Trophoblast cell (in vitro differentiated cells and primary cell): ENCODE data around the gene CDCA7.

Experiments
- DNase-seq, 2 donors: peaks; one replicate each; pipeline ENCODE4 v3.0.0-alpha.2; 2016
- H2AFZ ChIP-seq: 2 replicates; pipeline ENCODE4 v1.6.1; 2013; ENCODE audit warnings: low read length, moderate library complexity, mild to moderate bottlenecking; ENCODE audit not compliant: insufficient read depth, poor library complexity
- H2AK5ac ChIP-seq: 2 replicates; pipeline ENCODE4 v1.6.1; 2013; ENCODE audit warnings: mild to moderate bottlenecking, low read length
- H2BK120ac ChIP-seq: 2 replicates; pipeline ENCODE4 v1.6.1; 2013; ENCODE audit warnings: low read length, mild to moderate bottlenecking, moderate library complexity; ENCODE audit not compliant: insufficient read depth, poor library complexity
- H2BK12ac ChIP-seq: 2 replicates; pipeline ENCODE4 v1.6.1; 2013; ENCODE audit warnings: mild to moderate bottlenecking, low read length, moderate library complexity
- H2BK5ac ChIP-seq: 2 replicates; pipeline ENCODE4 v1.6.1; 2013; ENCODE audit warnings: low read length, low read depth, moderate library complexity, mild to moderate bottlenecking; ENCODE audit not compliant: poor library complexity
- H3K14ac ChIP-seq: 2 replicates; pipeline ENCODE4 v1.6.1; 2013; ENCODE audit warnings: mild to moderate bottlenecking, low read length
- H3K18ac ChIP-seq: 2 replicates; pipeline ENCODE4 v1.6.1; 2013; ENCODE audit warnings: mild to moderate bottlenecking, low read length
- H3K23ac ChIP-seq: 2 replicates; pipeline ENCODE4 v1.6.1; 2013; ENCODE audit warnings: low read length
- H3K27ac ChIP-seq: 2 replicates; pipeline ENCODE4 v1.5.1; 2013; ENCODE audit warnings: low read depth, mild to moderate bottlenecking, inconsistent platforms, low read length, moderate library complexity
- H3K27me3 ChIP-seq: 2 replicates; pipeline ENCODE4 v1.6.1; 2013; ENCODE audit warnings: inconsistent platforms, mild to moderate bottlenecking, low read length, moderate library complexity; ENCODE audit not compliant: insufficient read depth
- H3K36me3 ChIP-seq, 2 experiments: 1 replicate in 1 of 2; 2 replicates in 1 of 2; pipeline ENCODE4 v1.6.1; 2013; ENCODE audit warnings: low read length in 2 of 2, mild to moderate bottlenecking in 2 of 2, moderate library complexity in 1 of 2; ENCODE audit not compliant: insufficient read depth in 2 of 2, control insufficient read depth in 1 of 2
- H3K4ac ChIP-seq: 2 replicates; pipeline ENCODE4 v1.6.1; 2013; ENCODE audit warnings: low read depth, mild to moderate bottlenecking, low read length, moderate library complexity
- H3K4me1 ChIP-seq, 2 experiments: 1 replicate in 1 of 2; 2 replicates in 1 of 2; pipeline ENCODE4 v1.6.1; 2013; ENCODE audit warnings: low read length in 2 of 2, mild to moderate bottlenecking in 2 of 2, moderate library complexity in 1 of 2; ENCODE audit not compliant: insufficient read depth in 2 of 2, control insufficient read depth in 1 of 2
- H3K4me2 ChIP-seq: 2 replicates; pipeline ENCODE4 v1.6.1; 2013; ENCODE audit warnings: inconsistent platforms, mild to moderate bottlenecking, low read length, moderate library complexity
- H3K4me3 ChIP-seq: 2 replicates; pipeline ENCODE4 v1.5.1; 2013; ENCODE audit warnings: mild to moderate bottlenecking, low read depth, low read length, inconsistent platforms
- H3K79me1 ChIP-seq: one replicate; pipeline ENCODE4 v1.6.1; 2013; ENCODE audit warnings: low read length
- H3K79me2 ChIP-seq: 2 replicates; pipeline ENCODE4 v1.6.1; 2013; ENCODE audit warnings: low read length, mild to moderate bottlenecking; ENCODE audit not compliant: control insufficient read depth, insufficient read depth, poor library complexity
- H3K9ac ChIP-seq: 2 replicates; pipeline ENCODE4 v1.6.1; 2013; ENCODE audit warnings: mild to moderate bottlenecking, low read length
- H3K9me3 ChIP-seq: 2 replicates; pipeline ENCODE4 v1.6.1; 2013; ENCODE audit warnings: low read depth, mild to moderate bottlenecking, control low read depth, inconsistent platforms, low read length; ENCODE audit not compliant: insufficient read depth
- H4K12ac ChIP-seq: 2 replicates; pipeline ENCODE4 v1.6.1; 2013; ENCODE audit warnings: low read depth, mild to moderate bottlenecking, low read length, moderate library complexity
- H4K8ac ChIP-seq: 2 replicates; pipeline ENCODE4 v1.6.1; 2013; ENCODE audit warnings: low read depth, mild to moderate bottlenecking, low read length, moderate library complexity
- H4K91ac ChIP-seq: one replicate; pipeline ENCODE4 v1.6.1; 2013; ENCODE audit warnings: low read depth, mild to moderate bottlenecking, low read length, moderate library complexity
- WGBS: extraction: QIAGEN DNeasy Blood & Tissue Kit; methylation state at CpG from one replicate; pipeline ENCODE4 v1.1.7; 2013; ENCODE audit warnings: missing lambda C conversion rate; ENCODE audit not compliant: insufficient read length, insufficient coverage; ENCODE audit errors: extremely low coverage; 5-methylcytosine and 5-hydroxymethylcytosine counted together

Gene CDCA7

GRCh38 chr2:173386021-173386737 lies 31.5 kb downstream of the CDCA7 start:
- no peak overlapping the region for H4K8ac ChIP-seq
- no peak overlapping the region for H2AFZ ChIP-seq
- H2BK12ac ChIP-seq, result no peak overlapping the region
- H3K27ac ChIP-seq, result no peak overlapping the region
- no peak overlapping the region for H2BK120ac ChIP-seq
- H2AK5ac ChIP-seq, result no peak overlapping the region
- DNase-seq, result no peak
- H3K9me3 ChIP-seq, result no peaks in the 10 kb centered on the region
- H3K18ac ChIP-seq, result no peak overlapping the region
- no peaks in the 10 kb centered on the region for H3K36me3 ChIP-seq
- no peak overlapping the region for H3K4me3 ChIP-seq
- H3K4ac ChIP-seq, result no peak overlapping the region
- no peak overlapping the region for H3K4me2 ChIP-seq
- no peak overlapping the region for H4K12ac ChIP-seq
- H3K79me2 ChIP-seq, result no peaks in the 10 kb centered on the region
- no peak overlapping the region for H2BK5ac ChIP-seq
- peaks cover 0 to 2% of the 10 kb centered on the region in 2 experiments for H3K4me1 ChIP-seq
- no peak overlapping the region for H3K23ac ChIP-seq
- H3K79me1 ChIP-seq, result no peaks in the 10 kb centered on the region
- no peak overlapping the region for H3K14ac ChIP-seq
- H3K27me3 ChIP-seq, result no peaks in the 10 kb centered on the region
- no peak overlapping the region for H3K9ac ChIP-seq
- no peak overlapping the region for H4K91ac ChIP-seq
- no CpG with 5 or more reads among the region's 18 CpGs for WGBS

- Histone ChIP-seq H2BK5ac (no peak overlapping the region), H3K14ac (no peak overlapping the region), H2AFZ (no peak overlapping the region), H4K12ac (no peak overlapping the region), H3K79me2 (no peaks in the 10 kb centered on the region), H4K91ac (no peak overlapping the region), H3K18ac (no peak overlapping the region), H3K27me3 (no peaks in the 10 kb centered on the region), H2BK120ac (no peak overlapping the region), H3K79me1 (no peaks in the 10 kb centered on the region), H3K4me2 (no peak overlapping the region), H3K9me3 (no peaks in the 10 kb centered on the region), H3K9ac (no peak overlapping the region), H3K4me1 (peaks cover 0 to 2% of the 10 kb centered on the region in 2 experiments), H3K23ac (no peak overlapping the region), H3K4me3 (no peak overlapping the region), H4K8ac (no peak overlapping the region), H3K27ac (no peak overlapping the region), H2BK12ac (no peak overlapping the region), H3K4ac (no peak overlapping the region), H2AK5ac (no peak overlapping the region), H3K36me3 (no peaks in the 10 kb centered on the region)
- no peak for DNase-seq
- no CpG with 5 or more reads among the region's 10 CpGs for WGBS
Measured at GRCh38 chr2:173386738-173387065, 32.0 kb downstream of the CDCA7 start.

GRCh38 chr2:173387079-173387478 lies 32.4 kb downstream of the CDCA7 start:
- no peak overlapping the region for H4K12ac ChIP-seq
- no peak overlapping the region for H2AFZ ChIP-seq
- H3K9ac ChIP-seq, result no peak overlapping the region
- H3K4me1 ChIP-seq, result peaks cover 0 to 2% of the 10 kb centered on the region in 2 experiments
- H2BK5ac ChIP-seq, result no peak overlapping the region
- H3K4ac ChIP-seq, result no peak overlapping the region
- no peak overlapping the region for H3K14ac ChIP-seq
- H2AK5ac ChIP-seq, result no peak overlapping the region
- no peaks in the 10 kb centered on the region for H3K27me3 ChIP-seq
- no peaks in the 10 kb centered on the region for H3K9me3 ChIP-seq
- no peaks in the 10 kb centered on the region for H3K79me1 ChIP-seq
- H3K27ac ChIP-seq, result no peak overlapping the region
- no peak overlapping the region for H3K23ac ChIP-seq
- no peak overlapping the region for H3K18ac ChIP-seq
- no peak overlapping the region for H3K4me2 ChIP-seq
- H3K79me2 ChIP-seq, result no peaks in the 10 kb centered on the region
- H2BK120ac ChIP-seq, result no peak overlapping the region
- WGBS, result no CpG with 5 or more reads among the region's 5 CpGs
- no peak overlapping the region for H2BK12ac ChIP-seq
- DNase-seq, result no peak
- H3K4me3 ChIP-seq, result no peak overlapping the region
- no peak overlapping the region for H4K8ac ChIP-seq
- H4K91ac ChIP-seq, result no peak overlapping the region
- no peaks in the 10 kb centered on the region for H3K36me3 ChIP-seq

- Histone ChIP-seq H3K79me1 (no peaks in the 10 kb centered on the region), H3K36me3 (no peaks in the 10 kb centered on the region), H3K27ac (no peak overlapping the region), H3K9ac (no peak overlapping the region), H2AK5ac (no peak overlapping the region), H2BK120ac (no peak overlapping the region), H3K4ac (no peak overlapping the region), H4K8ac (no peak overlapping the region), H3K27me3 (no peaks in the 10 kb centered on the region), H3K4me1 (peaks cover 0 to 2% of the 10 kb centered on the region in 2 experiments), H2BK12ac (no peak overlapping the region), H2BK5ac (no peak overlapping the region), H3K14ac (no peak overlapping the region), H3K79me2 (no peaks in the 10 kb centered on the region), H3K23ac (no peak overlapping the region), H3K4me3 (no peak overlapping the region), H3K4me2 (no peak overlapping the region), H4K12ac (no peak overlapping the region), H3K9me3 (no peaks in the 10 kb centered on the region), H3K18ac (no peak overlapping the region), H4K91ac (no peak overlapping the region), H2AFZ (no peak overlapping the region)
- no peak for DNase-seq
- WGBS, result no CpG with 5 or more reads among the region's 3 CpGs
Measured at GRCh38 chr2:173387660-173388059, 33.0 kb downstream of the CDCA7 start.
